ENCODE results near the gene POLD1.

Gene POLD1

GRCh38 chr19:50362656-50363424, 21.3 kb upstream of the POLD1 start:
- H3K9me3 ChIP-seq: no peaks in the 10 kb centered on the region
- H3K27ac ChIP-seq: no peak overlapping the region
- TF ChIP-seq CTCF (IDR thresholded peaks at IDR 0.05): no peak
- H3K36me3 ChIP-seq: no peaks in the 10 kb centered on the region
- H3K4me3 ChIP-seq (ENCODE audit: low read depth in 1 of 2, low read length in 1 of 2): no peak overlapping the region
- peaks cover 2 to 7% of the 10 kb centered on the region in 2 experiments for H3K4me1 ChIP-seq (ENCODE audit: control insufficient read depth in 1 of 2, insufficient read depth in 1 of 2, low read depth in 1 of 2, low read length in 1 of 2)
- peaks cover 20% of the 10 kb centered on the region for H3K27me3 ChIP-seq

- H3K4me1 ChIP-seq (ENCODE audit: control insufficient read depth in 1 of 2, insufficient read depth in 1 of 2, low read depth in 1 of 2, low read length in 1 of 2): peaks cover 6 to 10% of the 10 kb centered on the region in 2 experiments
- no peak for TF ChIP-seq CTCF (IDR thresholded peaks at IDR 0.05)
- no peak within 1 kb of the TSS for H3K4me3 ChIP-seq (ENCODE audit: low read depth in 1 of 2, low read length in 1 of 2)
- H3K36me3 ChIP-seq: no peaks in the 10 kb centered on the region
- no peaks in the 10 kb centered on the region for H3K9me3 ChIP-seq
- H3K27ac ChIP-seq: no peak within 1 kb of the TSS
- peaks cover 12% of the 10 kb centered on the region for H3K27me3 ChIP-seq
Observed at GRCh38 chr19:50365434-50366306, 18.5 kb upstream of the POLD1 start, which contains the start of gene NAPSA. Gene NAPSA, minus strand, starts transcription at chr19:50365639. Its CDS starts 18 bp downstream, at chr19:50365621.

- no peaks in the 10 kb centered on the region for H3K27me3 ChIP-seq
- H3K4me1 ChIP-seq (ENCODE audit: control insufficient read depth in 1 of 2, insufficient read depth in 1 of 2, low read depth in 1 of 2, low read length in 1 of 2): peaks cover 6 to 10% of the 10 kb centered on the region in 2 experiments
- H3K4me3 ChIP-seq (ENCODE audit: low read depth in 1 of 2, low read length in 1 of 2): peak overlapping the region; percentile 66 to 87
- TF ChIP-seq CTCF (IDR thresholded peaks at IDR 0.05): peak; percentile 96
- H3K27ac ChIP-seq: peak overlapping the region; percentile 63
- no peaks in the 10 kb centered on the region for H3K9me3 ChIP-seq
- H3K36me3 ChIP-seq: no peaks in the 10 kb centered on the region
Observed at GRCh38 chr19:50368649-50369570, 15.2 kb upstream of the POLD1 start.

- TF ChIP-seq CTCF (IDR thresholded peaks at IDR 0.05): no peak
- Histone ChIP-seq H3K4me1 (ENCODE audit: control insufficient read depth in 1 of 2, insufficient read depth in 1 of 2, low read depth in 1 of 2, low read length in 1 of 2) (peaks cover 10 to 16% of the 10 kb centered on the region in 2 experiments), H3K9me3 (no peaks in the 10 kb centered on the region), H3K27me3 (no peaks in the 10 kb centered on the region), H3K36me3 (peaks cover 6% of the 10 kb centered on the region), H3K4me3 (ENCODE audit: low read depth in 1 of 2, low read length in 1 of 2) (no peak overlapping the region), H3K27ac (no peak overlapping the region)
Observed at GRCh38 chr19:50371914-50372475, 12.2 kb upstream of the POLD1 start.

All from neutrophil (primary cell).